CD4-positive, alpha-beta T cell treated with Interleukin-15 for 1 hour (primary cell): ENCODE measurements around the gene FAM120AOS.
"Not testable (repeated sequence)": the region's sequence is repeated elsewhere in the genome, so short reads cannot be mapped to it uniquely, and the experiment has no call there.

ENCODE experiments used
- DNase-seq: peaks from one replicate; pipeline ENCODE4 v3.0.0-alpha.2; 2020

The FAM120AOS gene

GRCh38 chr9:93466416-93467061, 13.2 kb upstream of the FAM120AOS start:
- DNase-seq = no peak

GRCh38 chr9:93465855-93466254, 12.5 kb upstream of the FAM120AOS start:
- DNase-seq = no peak

GRCh38 chr9:93464876-93465275, 11.5 kb upstream of the FAM120AOS start:
- no peak for DNase-seq

DNA sequence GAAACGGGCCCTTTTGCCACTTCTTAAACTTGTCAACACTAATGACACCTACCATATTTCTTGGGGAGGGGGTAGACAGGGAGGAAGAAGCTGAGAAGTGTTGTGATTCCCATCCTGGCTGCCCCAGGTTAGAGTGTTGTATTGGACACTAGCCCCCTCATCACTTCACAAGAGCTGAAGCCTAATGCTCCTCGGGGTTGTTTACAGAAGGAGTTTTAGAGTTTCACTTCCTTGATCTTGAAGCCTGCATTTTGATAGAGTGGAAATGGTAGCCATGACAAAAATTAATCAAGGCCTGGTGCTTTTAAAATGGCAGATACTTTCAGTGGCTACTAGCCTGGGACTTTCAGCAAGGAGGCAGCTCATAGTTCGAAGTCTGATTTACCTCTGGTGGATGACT, 11.0 kb upstream of the FAM120AOS start:
- no peak for DNase-seq

DNA sequence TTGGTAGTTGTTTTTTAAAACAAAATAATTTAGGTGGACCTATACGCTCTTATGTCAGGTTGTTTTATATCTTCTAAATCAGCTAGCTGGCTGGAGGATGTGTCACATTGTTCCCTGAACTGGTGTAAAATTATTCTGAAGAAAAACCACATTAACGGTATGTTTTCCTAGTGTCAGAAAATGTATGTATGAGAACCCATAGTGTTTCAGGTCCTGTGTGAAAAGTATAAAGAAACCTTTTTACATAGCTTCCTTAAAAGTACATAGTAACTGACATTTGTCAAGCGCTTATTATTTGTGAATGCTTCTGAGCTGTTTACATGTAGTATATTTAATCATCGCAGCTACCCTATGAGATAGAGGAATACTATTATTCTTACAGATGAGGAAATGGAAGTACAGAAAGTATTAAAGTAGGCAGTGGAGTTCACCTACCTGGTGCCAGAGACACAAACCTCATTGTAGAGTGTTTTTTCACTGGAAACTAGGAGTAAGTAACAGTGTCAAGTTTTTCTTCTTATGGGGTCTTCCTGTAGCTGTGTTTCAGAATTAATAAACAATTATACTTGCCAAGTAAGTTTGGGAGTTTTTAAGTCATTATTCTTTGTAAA, 10.4 kb upstream of the FAM120AOS start:
- no peak for DNase-seq

- no peak for DNase-seq
Observed at GRCh38 chr9:93461821-93462220, 8.4 kb upstream of the FAM120AOS start.

DNA sequence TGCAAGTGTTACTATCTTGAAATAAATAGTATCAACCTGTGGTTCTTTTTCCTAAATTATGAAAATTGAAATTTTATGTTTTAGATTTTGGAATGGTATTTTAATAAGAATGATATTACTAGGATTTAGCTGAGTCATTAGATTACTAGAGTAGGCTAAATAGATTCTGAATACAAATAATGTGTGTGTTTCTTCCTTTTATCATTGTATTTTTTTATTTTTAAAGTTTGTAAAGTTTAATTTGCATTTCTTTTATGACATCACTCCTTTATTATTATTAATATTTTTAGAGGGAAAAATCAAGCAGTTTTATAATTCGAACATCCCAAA, 8.0 kb upstream of the FAM120AOS start:
- DNase-seq = no peak

- DNase-seq = no peak
Observed at GRCh38 chr9:93460689-93461413, 7.5 kb upstream of the FAM120AOS start.

- DNase-seq = no peak
Observed at GRCh38 chr9:93459432-93459847, 6.1 kb upstream of the FAM120AOS start.

DNA sequence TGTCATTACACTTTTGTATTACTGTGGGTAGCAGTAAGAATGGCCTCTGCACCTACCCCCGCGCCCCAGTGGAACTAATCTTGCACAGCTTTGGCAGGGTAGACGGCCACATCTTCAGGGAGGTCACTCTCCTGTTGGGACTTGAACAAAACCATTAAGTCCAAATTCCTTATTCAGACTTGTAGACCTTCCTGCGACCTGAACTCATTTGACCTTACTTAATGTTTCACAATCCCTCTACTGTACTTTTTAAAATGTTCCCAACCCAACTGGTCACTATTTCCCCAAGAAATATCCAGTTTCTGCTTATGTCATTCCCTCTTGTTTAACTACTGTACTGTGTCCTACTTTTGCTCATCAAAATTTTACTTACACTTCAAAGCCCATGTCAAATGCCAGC, 5.3 kb upstream of the FAM120AOS start:
- no peak for DNase-seq

DNA sequence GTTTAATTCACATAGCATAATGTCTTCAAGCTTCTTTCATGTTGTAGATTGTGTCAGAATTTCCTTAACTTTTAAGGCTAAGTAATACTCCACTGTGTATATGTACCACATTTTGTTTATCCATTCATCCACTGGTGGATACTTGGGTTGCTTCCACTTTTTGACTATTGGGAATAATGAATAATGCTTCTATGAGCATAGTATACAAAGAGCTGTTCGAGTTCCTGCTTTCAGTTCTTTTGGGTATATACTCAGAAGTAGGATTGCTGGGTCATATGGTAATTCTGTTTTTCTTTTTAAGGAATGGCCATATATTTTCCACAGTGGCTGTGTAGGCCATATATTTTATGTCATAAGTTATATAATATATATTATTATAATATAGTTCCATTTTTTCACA, 3.6 kb upstream of the FAM120AOS start:
- DNase-seq = no peak

DNA sequence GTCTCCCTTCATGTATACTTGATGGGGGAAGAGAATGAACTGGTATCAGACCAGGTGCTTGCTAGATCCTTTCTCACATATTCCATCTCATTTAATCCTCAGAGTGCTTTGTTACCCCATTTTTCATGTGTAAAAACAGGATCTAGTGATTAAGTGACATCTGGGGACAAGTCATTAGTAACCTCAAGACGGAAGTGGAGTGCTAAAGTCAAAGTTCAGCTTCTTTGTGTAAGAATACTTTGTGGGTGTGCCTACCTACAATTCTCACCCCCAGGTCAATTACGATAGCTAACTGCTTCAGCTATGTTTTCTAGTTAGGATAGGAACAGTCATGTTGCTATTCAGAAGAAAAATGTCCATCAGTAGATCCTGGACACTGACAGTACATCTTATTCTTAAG, 3.1 kb upstream of the FAM120AOS start:
- no peak for DNase-seq

- DNase-seq = no peak
Observed at GRCh38 chr9:93456022-93456421, 2.6 kb upstream of the FAM120AOS start.

DNA sequence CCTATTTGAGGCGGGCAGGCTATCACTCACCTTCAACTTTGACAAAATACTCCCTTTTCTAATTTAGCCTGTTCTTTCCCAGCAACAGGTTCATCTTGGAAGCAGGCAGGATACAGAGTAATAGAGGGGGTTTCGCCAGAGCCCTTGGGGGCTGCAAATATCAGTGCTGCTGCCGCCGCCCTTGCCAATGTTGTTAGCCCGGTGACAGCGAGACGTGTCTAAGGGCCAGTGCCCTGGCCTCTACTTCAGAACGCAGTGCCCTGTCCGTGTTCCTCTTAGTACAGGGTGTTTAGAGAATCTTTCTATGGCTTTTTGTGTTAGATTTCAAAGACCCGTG, 703 bp downstream of the FAM120AOS start:
- no peak for DNase-seq

DNA sequence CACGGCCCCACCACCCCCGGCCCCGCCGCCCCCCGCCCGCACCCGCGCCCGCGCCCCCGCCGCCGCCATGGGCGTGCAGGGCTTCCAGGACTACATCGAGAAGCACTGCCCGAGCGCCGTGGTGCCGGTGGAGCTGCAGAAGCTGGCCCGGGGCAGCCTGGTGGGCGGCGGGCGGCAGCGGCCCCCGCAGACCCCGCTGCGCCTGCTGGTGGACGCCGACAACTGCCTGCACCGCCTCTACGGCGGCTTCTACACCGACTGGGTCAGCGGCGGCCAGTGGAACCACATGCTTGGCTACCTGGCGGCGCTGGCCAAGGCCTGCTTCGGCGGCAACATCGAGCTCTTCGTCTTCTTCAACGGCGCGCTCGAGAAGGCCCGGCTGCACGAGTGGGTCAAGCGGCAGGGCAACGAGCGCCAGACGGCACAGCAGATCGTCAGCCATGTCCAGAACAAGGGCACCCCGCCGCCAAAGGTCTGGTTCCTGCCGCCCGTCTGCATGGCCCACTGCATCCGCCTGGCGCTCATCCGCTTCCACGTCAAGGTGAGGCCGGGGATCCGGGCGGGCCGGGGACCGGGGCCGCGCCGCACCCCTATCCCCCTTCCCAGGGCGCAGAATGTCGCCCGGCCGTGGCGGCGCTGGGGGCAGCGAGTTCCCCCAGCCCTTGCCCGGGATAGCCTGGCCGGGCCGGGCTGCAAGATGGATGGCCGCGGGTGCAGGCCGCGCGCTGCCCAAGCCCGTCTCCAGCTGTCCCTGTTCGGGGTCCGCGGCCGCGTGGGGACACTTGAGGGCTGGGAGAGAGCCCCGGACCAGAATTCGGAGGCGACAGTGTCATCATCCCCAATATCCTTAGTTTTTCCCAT, 1.3 kb downstream of the FAM120AOS start:
- no peak for DNase-seq

DNA sequence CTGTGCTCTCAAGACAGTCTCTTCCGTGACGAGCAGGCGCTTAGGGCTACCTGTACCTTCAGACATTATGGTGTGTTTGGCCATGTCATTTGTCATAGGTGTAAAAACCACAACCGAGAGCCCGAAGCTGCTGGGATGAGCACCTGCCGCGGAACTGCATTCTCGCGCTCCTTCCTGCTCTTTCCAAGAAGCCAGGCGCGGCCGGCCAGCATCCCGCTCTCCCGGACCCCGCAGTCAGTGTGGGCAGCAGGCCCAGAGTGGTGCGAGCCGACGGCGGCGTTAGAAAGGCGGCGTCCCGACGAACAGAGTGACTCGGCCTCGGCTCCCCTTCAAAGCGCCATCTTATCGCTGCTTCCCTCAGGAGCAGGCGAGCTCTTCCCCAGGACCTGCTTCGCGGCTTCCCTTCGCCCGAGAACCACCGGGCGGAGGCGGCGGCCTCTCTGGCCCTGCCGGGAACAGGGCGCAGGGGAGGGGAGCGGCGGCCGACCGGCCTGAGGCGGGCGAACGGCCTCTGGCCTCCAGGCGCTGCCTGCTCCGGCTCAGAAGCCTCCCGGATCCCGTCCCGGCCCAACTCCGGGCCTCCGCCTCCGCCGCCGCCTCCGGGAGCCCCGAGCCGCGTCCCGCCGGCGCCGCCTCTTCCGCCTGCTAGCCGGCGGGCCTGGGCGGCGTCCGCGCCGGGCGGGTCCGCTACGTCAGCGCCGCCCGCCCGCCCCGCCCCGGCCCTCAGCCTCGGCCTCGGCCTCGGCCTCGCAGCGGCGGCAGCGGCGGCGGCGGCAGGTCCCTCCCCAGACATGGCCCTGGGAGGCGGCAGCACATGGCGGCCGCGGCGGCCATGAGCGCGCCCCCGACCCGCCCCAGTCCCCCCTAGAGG, 2.2 kb downstream of the FAM120AOS start, which contains the start of gene FAM120A:
Gene FAM120A (plus strand): TSS at position 741 of the 871 bp plus-strand sequence. CDS start 231 bp downstream, outside the sequence.
- DNase-seq = peak; percentile 82

DNA sequence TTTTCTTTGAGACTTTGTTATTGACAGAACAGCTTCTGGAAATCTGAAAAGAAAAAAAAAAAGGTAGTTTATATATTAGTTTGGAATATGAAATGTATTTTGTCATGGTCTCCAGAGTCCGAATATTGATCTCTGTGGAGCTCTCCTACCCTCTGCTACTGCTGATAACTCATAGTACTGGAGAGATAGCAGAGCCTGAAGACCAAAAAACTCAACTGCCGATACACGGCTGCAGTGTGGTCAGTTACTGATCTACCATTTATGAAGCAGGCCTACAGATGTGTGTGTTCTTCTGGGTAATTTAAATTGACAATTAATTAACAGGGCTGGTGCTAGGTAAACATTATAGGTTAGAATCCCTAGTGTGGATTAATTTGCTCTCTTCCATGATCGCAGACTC, 5.7 kb downstream of the FAM120AOS start:
- no peak for DNase-seq

- no peak for DNase-seq
Observed at GRCh38 chr9:93446073-93446472, 7.3 kb downstream of the FAM120AOS start.

DNA sequence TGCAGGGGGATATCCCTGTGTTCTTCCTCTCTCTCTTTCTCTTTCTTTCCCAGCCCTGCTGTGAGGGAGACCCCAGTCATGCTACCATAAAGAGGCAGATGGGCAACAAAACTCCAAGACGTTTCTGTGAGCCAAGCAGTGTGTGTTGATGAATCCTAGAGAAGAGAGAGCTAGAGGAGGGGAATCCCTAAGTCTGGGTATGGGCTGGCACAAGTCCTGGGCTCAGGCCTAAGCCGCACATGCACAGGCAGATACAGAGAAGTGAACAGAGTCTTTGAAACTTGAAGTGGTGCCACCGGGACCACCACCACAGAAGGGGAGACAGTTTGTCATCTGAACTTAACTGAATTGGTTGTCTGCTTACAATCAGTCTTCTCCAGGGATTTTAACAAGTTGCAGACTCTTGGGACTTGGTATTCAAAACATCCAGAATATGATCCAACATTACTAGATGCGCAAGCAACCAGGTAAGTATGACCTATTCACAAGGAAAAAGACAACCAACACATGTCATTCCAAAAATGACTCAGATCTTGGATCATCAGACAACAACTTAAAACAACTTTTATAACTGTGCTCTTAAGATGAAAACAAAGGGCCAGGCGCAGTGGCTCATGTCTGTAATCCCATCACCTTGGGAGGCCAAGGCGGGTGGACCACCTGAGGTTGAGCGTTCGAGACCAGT, 12.3 kb downstream of the FAM120AOS start:
- no peak for DNase-seq

DNA sequence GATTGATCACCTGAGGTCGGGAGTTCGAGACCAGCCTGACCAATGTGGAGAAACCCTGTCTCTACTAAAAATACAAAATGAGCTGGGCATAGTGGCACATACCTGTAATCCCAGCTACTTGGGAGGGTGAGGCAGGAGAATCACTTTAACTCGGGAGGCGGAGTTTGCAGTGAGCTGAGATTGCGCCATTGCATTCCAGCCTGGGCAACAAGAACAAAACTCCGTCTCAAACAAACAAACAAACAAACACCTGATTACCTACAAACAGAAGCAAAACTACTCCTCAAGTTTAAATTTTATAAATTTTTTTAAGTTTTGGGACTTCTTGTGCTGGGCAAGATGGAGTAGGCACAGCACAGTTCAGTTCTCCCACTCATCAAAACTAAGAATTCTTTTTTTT, 14.1 kb downstream of the FAM120AOS start:
- DNase-seq = not testable (repeated sequence)

DNA sequence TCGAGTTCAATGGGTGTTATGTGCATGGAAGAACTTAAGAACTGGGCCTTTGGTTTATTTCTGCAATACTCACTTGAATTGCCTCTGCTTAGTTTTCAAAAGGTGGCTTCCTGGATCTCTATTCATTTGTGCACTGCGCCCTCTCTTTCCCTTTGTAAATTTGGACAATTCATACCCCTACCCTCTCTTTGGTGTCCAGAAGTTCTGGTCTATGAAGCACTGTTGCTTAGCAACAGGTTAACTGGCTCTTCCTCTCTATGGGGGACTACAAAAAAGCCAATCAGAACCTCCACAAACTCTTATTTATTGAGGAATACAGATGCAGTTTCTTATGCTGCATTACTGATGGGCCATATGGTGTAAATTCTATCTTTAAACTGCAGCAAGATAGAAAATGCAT, 15.4 kb downstream of the FAM120AOS start:
- DNase-seq = no peak
